Measurements from ENCODE around the gene AGAP2. TPM values are rescaled to one million over a fixed set of nuclear protein-coding genes. Genes with fewer than 3 reads are reported as not detected.

The AGAP2 gene
- total and polyA plus RNA-seq, 2 donors (not counting 1 experiment from before 2014, with no cell fraction given), result 22.2 to 27.0 TPM

DNA sequence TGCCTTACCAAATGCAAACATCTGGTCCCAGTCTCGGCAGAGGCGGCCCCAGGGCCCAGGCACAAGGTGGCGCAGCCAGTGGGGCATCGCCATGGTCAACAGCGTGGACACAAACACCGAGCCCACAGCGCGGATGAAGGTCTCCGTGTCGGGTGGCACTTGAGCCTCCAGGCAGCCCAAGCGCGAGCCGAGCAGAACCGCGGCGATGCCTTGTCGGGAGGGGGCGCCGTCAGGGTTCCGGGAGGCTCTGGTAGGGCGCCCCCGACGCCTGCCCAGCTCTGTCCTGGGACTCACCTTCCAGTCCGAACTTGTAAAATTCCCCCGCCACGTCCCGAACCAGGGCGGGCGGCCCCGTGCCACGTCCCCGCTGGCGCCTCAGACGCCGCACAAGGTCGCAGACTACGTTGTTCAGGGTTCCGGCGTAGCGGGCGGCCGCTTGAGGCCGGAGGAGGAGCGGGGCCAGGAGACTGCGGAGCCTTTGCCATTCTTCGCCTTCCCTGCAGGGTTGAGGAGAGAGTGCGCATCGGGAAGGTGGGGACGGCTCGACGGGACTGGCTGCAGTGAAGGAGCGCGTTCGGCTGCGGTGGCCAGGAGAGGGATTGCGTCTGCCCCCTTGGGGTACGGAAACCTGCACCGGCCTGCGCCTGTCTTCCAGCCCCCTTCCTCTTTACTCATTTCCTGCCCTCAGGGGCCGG, 26.6 kb upstream of the AGAP2 start:
- Histone ChIP-seq H3K36me3 (replicated peaks in 1 of 2; ENCODE audit: control extremely low read depth in 1 of 2, control insufficient read depth in 1 of 2, extremely low read depth in 1 of 2, insufficient read depth in 2 of 2, low read length in 1 of 2) (peaks cover 0 to 12% of the 10 kb centered on the region in 2 experiments), H3K4me3 (ENCODE audit: control extremely low read depth in 1 of 5, extremely low read depth in 1 of 5, insufficient read depth in 1 of 5, low read depth in 2 of 5, low read length in 4 of 5) (peak overlapping the region; percentile 22 to 63 (median 58)), H2AFZ (ENCODE audit: insufficient read depth, low read depth, low read length, poor library complexity, severe bottlenecking) (peak overlapping the region; percentile 77), H3K9me3 (ENCODE audit: control extremely low read depth in 1 of 3, control insufficient read depth in 2 of 3, insufficient read depth in 1 of 3, low read length in 2 of 3) (peaks cover 0 to 13% (median 0%) of the 10 kb centered on the region in 3 donors), H3K4me2 (replicated peaks; ENCODE audit: low read depth, low read length, poor library complexity, severe bottlenecking) (peak overlapping the region; percentile 87), H4K20me1 (ENCODE audit: control insufficient read depth, insufficient read depth, low read length, poor library complexity, severe bottlenecking) (peaks cover 38% of the 10 kb centered on the region), H3K9ac (ENCODE audit: low read length) (peak overlapping the region; percentile 64), H3K27me3 (replicated peaks in 1 of 4; ENCODE audit: control extremely low read depth in 1 of 4, control insufficient read depth in 3 of 4, insufficient read depth in 4 of 4, low read length in 3 of 4) (peaks cover 0 to 38% (median 26%) of the 10 kb centered on the region in 4 experiments), H3K4me1 (ENCODE audit: control insufficient read depth in 2 of 2, insufficient read depth in 2 of 2, low read length in 2 of 2) (peaks cover 29 to 32% of the 10 kb centered on the region in 2 donors), H3K27ac (ENCODE audit: low read length in 2 of 2) (no peak overlapping the region), H3K79me2 (ENCODE audit: control insufficient read depth, insufficient read depth, low read length) (peaks cover 38% of the 10 kb centered on the region)
- DNase-seq (peak; percentile 68), ATAC-seq (ENCODE audit: low read depth) (peak; percentile 78)
- TF ChIP-seq EZH2 (IDR thresholded peaks at IDR 0.05; ENCODE audit: borderline replicate concordance, insufficient read depth, low read depth, low read length, poor library complexity, severe bottlenecking), result peak; percentile 98
- TF ChIP-seq CTCF (IDR thresholded peaks at IDR 0.05), result peak; percentile 57
- peaks cover 24% of the 10 kb centered on the region for H3K27me3 Mint-ChIP-seq
- peaks cover 32% of the 10 kb centered on the region for H3K4me1 Mint-ChIP-seq
- H3K9me3 Mint-ChIP-seq (ENCODE audit: insufficient read depth), result no peaks in the 10 kb centered on the region
- POLR2A ChIA-PET, result interaction anchor here (1.1 kb wide), 1 partner anchor 9 kb away, joined by 4 read pairs; no protein-coding TSS in a partner anchor
- intact Hi-C loops (cut with micrococcal nuclease), result loop anchor here (1.0 kb wide), 1 partner anchor 9 kb away; no protein-coding TSS in a partner anchor
- CTCF ChIA-PET, result interaction anchor here (0.5 to 3.0 kb wide), 6 partner anchors 9 to 140 kb away, joined by 3 to 37 read pairs (median 4); no protein-coding TSS in a partner anchor
- no peak overlapping the region for H3K27ac Mint-ChIP-seq
- H3K4me3 Mint-ChIP-seq, result peak overlapping the region; percentile 93
- 1% methylated on average over 59 of the region's 60 CpGs for WGBS (ENCODE audit: insufficient coverage)

DNA sequence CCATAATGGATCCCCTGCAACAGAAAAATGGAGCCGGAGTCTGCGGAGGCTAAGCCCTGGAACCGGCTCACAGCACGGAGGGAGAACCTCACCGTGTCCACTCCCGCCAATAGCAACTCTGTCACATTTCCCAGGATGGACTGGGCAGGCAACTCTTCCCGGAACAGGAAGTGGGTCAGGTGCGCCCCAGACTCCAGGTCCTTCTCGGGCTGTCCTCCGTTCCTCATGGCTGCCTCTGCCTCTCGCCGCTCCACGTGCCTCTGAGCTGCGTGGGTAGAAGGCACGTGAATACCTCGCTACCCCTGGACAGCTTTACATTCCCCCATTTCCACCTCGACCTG, 26.1 kb upstream of the AGAP2 start:
- peaks cover 37% of the 10 kb centered on the region for H3K4me1 Mint-ChIP-seq
- Histone ChIP-seq H3K27me3 (replicated peaks in 1 of 4; ENCODE audit: control extremely low read depth in 1 of 4, control insufficient read depth in 3 of 4, insufficient read depth in 4 of 4, low read length in 3 of 4) (peaks cover 0 to 38% (median 26%) of the 10 kb centered on the region in 4 experiments), H3K9me3 (ENCODE audit: control extremely low read depth in 1 of 3, control insufficient read depth in 2 of 3, insufficient read depth in 1 of 3, low read length in 2 of 3) (peaks cover 0 to 13% (median 0%) of the 10 kb centered on the region in 3 donors), H3K36me3 (replicated peaks in 1 of 2; ENCODE audit: control extremely low read depth in 1 of 2, control insufficient read depth in 1 of 2, extremely low read depth in 1 of 2, insufficient read depth in 2 of 2, low read length in 1 of 2) (peaks cover 0 to 15% of the 10 kb centered on the region in 2 experiments), H3K4me1 (ENCODE audit: control insufficient read depth in 2 of 2, insufficient read depth in 2 of 2, low read length in 2 of 2) (peaks cover 32 to 35% of the 10 kb centered on the region in 2 donors), H3K9ac (ENCODE audit: low read length) (peak overlapping the region; percentile 64), H2AFZ (ENCODE audit: insufficient read depth, low read depth, low read length, poor library complexity, severe bottlenecking) (peak overlapping the region; percentile 77), H3K4me2 (replicated peaks; ENCODE audit: low read depth, low read length, poor library complexity, severe bottlenecking) (peak overlapping the region; percentile 87), H3K27ac (ENCODE audit: low read length in 2 of 2) (no peak overlapping the region), H3K79me2 (ENCODE audit: control insufficient read depth, insufficient read depth, low read length) (peaks cover 43% of the 10 kb centered on the region), H4K20me1 (ENCODE audit: control insufficient read depth, insufficient read depth, low read length, poor library complexity, severe bottlenecking) (peaks cover 43% of the 10 kb centered on the region), H3K4me3 (ENCODE audit: control extremely low read depth in 1 of 5, extremely low read depth in 1 of 5, insufficient read depth in 1 of 5, low read depth in 2 of 5, low read length in 4 of 5) (peak overlapping the region; percentile 22 to 63 (median 58))
- DNase-seq (no peak), ATAC-seq (ENCODE audit: low read depth) (peak; percentile 4)
- peak overlapping the region; percentile 93 for H3K4me3 Mint-ChIP-seq
- CTCF ChIA-PET, result interaction anchor here (1.0 to 2.6 kb wide), 2 partner anchors 9 to 141 kb away, joined by 3 to 13 read pairs; no protein-coding TSS in a partner anchor
- intact Hi-C loops (cut with micrococcal nuclease), result loop anchor here (1.0 kb wide), 1 partner anchor 8 kb away; no protein-coding TSS in a partner anchor
- WGBS (ENCODE audit: insufficient coverage), result 20% methylated on average over 17 of the region's 17 CpGs
- H3K9me3 Mint-ChIP-seq (ENCODE audit: insufficient read depth), result no peaks in the 10 kb centered on the region
- H3K27ac Mint-ChIP-seq, result no peak overlapping the region
- POLR2A ChIA-PET, result no interaction called here
- peaks cover 24% of the 10 kb centered on the region for H3K27me3 Mint-ChIP-seq
- no peak for TF ChIP-seq CTCF (IDR thresholded peaks at IDR 0.05)
- no peak for TF ChIP-seq EZH2 (IDR thresholded peaks at IDR 0.05; ENCODE audit: borderline replicate concordance, insufficient read depth, low read depth, low read length, poor library complexity, severe bottlenecking)
